GM20000 (cell line): ENCODE data around the gene PDZRN4.

ENCODE experiments used
- DNase-seq: peaks from one replicate; pipeline ENCODE4 v3.0.0; 2012; ENCODE audit warnings: low spot score
- TF ChIP-seq, protein P1 (sequence below): IDR thresholded peaks from 2 replicates; pipeline ENCODE4 v1.5.1; 2012; ENCODE audit warnings: mild to moderate bottlenecking, control low read depth; ENCODE audit errors: extremely low read depth, missing control alignments

PDZRN4 gene

DNA sequence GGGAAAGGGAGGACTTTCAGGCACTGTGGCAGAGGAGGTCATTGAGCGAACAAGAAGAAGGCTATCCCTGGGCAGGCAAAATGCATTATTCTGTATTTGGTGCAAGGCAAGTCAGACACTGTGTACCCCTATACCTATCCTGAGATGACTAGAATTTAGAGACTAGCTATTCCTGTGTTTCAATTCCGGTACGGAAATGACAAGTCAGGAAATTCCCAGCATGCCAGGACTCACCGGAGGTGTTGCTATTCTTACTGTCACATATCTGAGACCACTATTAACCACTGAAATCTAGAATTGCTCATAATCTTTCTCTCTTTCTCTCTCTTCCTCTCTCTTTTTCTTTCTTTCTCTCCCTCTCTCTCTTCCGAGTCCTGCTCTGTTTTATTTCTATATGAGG, 297.1 kb downstream of the PDZRN4 start:
- TF ChIP-seq, protein P1, sequence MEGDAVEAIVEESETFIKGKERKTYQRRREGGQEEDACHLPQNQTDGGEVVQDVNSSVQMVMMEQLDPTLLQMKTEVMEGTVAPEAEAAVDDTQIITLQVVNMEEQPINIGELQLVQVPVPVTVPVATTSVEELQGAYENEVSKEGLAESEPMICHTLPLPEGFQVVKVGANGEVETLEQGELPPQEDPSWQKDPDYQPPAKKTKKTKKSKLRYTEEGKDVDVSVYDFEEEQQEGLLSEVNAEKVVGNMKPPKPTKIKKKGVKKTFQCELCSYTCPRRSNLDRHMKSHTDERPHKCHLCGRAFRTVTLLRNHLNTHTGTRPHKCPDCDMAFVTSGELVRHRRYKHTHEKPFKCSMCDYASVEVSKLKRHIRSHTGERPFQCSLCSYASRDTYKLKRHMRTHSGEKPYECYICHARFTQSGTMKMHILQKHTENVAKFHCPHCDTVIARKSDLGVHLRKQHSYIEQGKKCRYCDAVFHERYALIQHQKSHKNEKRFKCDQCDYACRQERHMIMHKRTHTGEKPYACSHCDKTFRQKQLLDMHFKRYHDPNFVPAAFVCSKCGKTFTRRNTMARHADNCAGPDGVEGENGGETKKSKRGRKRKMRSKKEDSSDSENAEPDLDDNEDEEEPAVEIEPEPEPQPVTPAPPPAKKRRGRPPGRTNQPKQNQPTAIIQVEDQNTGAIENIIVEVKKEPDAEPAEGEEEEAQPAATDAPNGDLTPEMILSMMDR, result no peak
- DNase-seq, result no peak

DNA sequence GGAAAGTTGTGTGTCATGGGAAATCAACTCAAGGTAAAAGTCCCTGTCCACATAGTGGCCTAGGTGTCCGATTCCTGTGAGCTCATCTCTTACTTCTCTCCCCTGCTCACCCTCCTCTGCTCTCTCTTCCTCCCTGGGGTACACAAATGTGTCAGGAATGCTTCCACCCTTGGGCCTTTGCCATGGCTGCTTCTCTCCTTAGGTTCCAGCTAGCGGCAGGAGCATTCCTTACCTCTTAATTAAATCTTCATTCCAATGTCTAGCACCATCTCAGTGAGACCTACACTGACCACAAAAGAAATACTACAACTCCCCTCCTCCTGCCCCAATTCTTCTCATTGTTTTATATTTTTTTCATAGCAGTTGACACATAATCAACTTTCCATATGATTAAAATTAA, 298.6 kb downstream of the PDZRN4 start:
- TF ChIP-seq, protein P1, result no peak
- DNase-seq, result no peak

DNA sequence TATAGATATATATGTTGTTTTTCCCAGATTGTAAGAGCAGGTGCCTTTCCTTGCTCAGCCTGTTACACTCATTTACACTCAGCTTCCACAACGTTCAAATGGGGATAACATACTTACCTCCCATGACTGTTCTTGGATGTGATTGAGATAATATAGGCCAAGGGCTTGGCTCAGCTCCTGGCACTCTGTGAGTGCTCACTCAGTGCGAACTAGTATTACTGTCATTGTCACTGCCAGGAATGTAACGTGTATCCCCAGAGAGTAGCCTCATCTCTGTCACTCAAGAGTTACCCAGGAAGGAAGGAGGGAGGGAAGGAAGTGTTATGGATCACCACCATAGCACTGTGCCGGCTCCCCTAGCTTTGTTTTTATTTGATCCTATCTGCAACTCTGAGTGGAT, 307.9 kb downstream of the PDZRN4 start:
- no peak for DNase-seq
- TF ChIP-seq, protein P1, result no peak

DNA sequence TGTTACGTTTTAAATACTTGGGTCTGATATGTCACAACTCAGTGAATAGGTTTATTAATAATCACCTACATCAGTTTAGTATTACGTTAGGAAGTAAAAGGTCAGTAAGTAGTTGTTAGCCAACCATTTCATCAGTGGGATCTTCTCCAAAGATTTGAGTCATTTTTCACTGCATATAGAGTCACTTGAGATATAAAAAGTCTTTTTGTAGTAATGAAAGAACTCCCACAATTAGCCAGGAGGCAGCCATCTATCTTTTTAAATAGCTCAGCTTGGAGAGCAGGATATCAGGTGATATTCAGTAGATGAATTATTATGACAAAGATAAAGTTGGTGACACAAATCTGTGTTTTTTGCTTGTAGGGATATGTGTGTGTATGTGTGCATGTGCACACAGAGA, 309.3 kb downstream of the PDZRN4 start:
- no peak for DNase-seq
- TF ChIP-seq, protein P1, result no peak

DNA sequence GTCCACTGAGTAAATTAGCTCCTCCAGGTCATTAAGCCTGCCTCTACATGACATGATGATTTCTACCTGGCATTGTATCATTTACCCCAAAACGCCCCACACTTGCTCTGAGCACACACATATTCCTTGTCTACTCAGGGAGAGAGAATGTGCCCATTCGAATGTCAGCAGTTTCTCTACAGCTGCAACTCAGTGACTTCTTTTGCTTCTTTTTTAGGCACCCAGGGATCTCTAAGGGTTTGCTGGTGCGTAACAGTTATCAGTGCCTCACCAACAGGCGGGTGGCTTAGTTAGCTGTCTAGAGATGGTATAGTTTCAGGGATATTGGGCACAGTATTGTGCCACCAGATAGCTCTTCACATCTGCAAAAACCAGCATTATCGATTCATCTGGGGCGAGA, 316.9 kb downstream of the PDZRN4 start:
- no peak for DNase-seq
- TF ChIP-seq, protein P1, result no peak

DNA sequence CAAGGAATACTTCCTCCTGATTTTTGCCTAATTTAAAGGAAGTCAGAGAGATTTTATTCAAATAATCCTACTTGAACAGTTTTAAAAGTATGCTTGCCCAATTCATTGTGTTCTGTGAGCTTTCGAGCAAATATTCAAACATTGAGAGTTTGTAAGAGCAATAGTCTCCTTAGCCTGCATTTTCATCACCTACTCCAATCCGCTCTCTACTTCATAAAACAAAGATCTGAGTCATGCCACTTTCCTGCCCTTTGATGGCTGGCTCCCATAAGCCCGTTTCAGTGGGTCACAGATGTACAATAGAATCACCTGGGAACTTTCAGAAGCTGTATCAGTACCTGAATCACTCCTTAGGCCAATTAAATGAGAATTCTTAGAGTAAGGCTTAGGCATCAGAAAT, 319.2 kb downstream of the PDZRN4 start:
- DNase-seq, result no peak
- TF ChIP-seq, protein P1, result no peak

DNA sequence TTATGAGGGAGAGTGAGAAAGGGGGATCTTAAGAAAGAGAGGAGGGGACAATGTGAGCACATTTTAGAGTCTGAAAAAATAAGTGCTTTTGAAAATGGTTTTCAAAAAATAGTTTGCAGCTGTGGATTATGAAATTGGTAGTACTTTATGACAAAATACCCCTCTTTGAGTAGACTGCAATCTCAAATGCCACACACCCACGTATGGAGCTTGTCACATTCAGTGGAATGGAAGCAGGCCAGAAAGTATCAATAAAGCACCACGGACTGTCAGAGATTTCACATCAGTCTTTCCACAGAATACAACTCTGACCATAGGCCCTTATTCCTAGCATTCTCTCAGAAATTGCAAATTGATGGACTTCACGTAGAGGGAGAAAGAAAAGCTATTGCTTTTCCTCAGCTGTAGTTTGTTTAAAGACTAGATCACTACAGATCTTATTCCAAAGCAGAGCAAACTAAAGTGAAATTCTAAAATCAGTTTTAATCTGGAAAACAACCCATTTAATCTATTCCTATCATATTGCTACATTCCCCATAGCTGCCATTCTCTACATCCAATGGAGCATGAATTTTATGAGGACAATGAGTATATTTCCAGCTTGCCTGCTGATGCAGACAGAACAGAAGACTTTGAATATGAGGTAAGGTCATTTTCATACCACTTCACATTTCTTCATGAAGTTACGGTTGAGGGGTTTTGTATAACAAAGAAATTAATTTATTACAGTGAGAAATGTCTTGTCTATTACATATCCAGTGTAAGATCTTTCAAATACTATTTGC, 321.3 kb downstream of the PDZRN4 start:
- no peak for DNase-seq
- TF ChIP-seq, protein P1, result no peak
